Transverse colon (tissue), 4 donors: Measurements from ENCODE around the gene NEK7. TPM values are rescaled to one million over a fixed set of nuclear protein-coding genes. Genes with fewer than 3 reads are reported as not detected.

Experiments used
- DNase-seq: peaks from one replicate; pipeline ENCODE4 v3.0.0-alpha.2; 2019
- H3K27ac ChIP-seq, 4 donors: fragments of 200-600 bp; sonication (generic); 2 replicates each; pipeline ENCODE4 v1.5.1; 2016 to 2018; ENCODE audit warnings: inconsistent platforms in 4 of 4
- H3K27me3 ChIP-seq: fragments of 200-600 bp; sonication (generic); 2 replicates; pipeline ENCODE4 v1.5.1; 2017; ENCODE audit warnings: inconsistent platforms
- H3K36me3 ChIP-seq, 4 donors: fragments of 200-600 bp; sonication (generic); 2 replicates each; pipeline ENCODE4 v1.5.1; 2017 to 2019; ENCODE audit warnings: inconsistent platforms in 4 of 4
- H3K4me1 ChIP-seq, 4 donors: fragments of 200-600 bp; sonication (generic); 2 replicates each; pipeline ENCODE4 v1.5.1; 2017 to 2020; ENCODE audit warnings: inconsistent platforms in 4 of 4
- H3K4me3 ChIP-seq, 4 donors: fragments of 200-600 bp; sonication (generic); 1 replicate in 1 of 4; 2 replicates in 3 of 4; pipeline versions ENCODE4 v1.5.1 to v1.6.1; 2017 to 2019; ENCODE audit warnings: inconsistent platforms in 4 of 4
- H3K9me3 ChIP-seq, 2 donors: fragments of 200-600 bp; sonication (generic); 2 replicates each; pipeline ENCODE4 v1.5.1; 2017 to 2019; ENCODE audit warnings: inconsistent platforms in 2 of 2
- CTCF ChIP-seq, 5 experiments: fragments of 200-600 bp in 3 of 5; fragments of 450-650 bp in 2 of 5; sonication (generic) in 3 of 5; IDR thresholded peaks; 1 replicate in 2 of 5; 2 replicates in 3 of 5; pipeline ENCODE4 v1.5.1; 2016 to 2017; ENCODE audit warnings: antibody characterized with exemption in 5 of 5, inconsistent platforms in 3 of 5, mild to moderate bottlenecking in 2 of 5, moderate library complexity in 1 of 5
- EP300 ChIP-seq: sonication (generic); formaldehyde crosslinking; IDR thresholded peaks from one replicate; pipeline ENCODE4 v1.6.1; 2017; ENCODE audit warnings: antibody characterized with exemption, low read depth
- POLR2A ChIP-seq: fragments of 450-650 bp; IDR thresholded peaks from one replicate; pipeline ENCODE4 v1.6.1; 2016; ENCODE audit warnings: antibody characterized with exemption, mild to moderate bottlenecking, moderate library complexity
- POLR2AphosphoS5 ChIP-seq, 3 donors: sonication (generic); formaldehyde crosslinking; IDR thresholded peaks; one replicate each; pipeline ENCODE4 v1.6.1; 2016; ENCODE audit warnings: antibody characterized with exemption in 3 of 3
- WGBS, 2 donors: methylation state at CpG; one replicate each; pipeline ENCODE4 v1.1.5; 2018; ENCODE audit warnings: low coverage in 1 of 2; 5-methylcytosine and 5-hydroxymethylcytosine counted together
- in situ Hi-C, 4 donors: fragments of 200-750 bp; cut with MboI; loops; one replicate each; pipeline versions ENCODE4 v1.15.0 to v1.15.1; 2017; ENCODE audit warnings: low sequenced_read_pairs in 3 of 4, low pct_ligation_motif_present in 1 of 4, low pct_unique_long_range_greater_than_20kb in 1 of 4
- intact Hi-C: fragments of 100-400 bp; cut with DNase I; formaldehyde crosslinking; loops from one replicate; pipeline ENCODE4 v1.15.1; 2023; ENCODE audit warnings: low total_unique reads
- total RNA-seq, 4 donors: library from RNA; depleted of rRNA; stranded (reverse); fragments of >200 nt; gene quantifications; one replicate each; pipeline ENCODE4 v1.1.0, GENCODE V29; 2016

Gene NEK7
- total RNA-seq, 4 donors from 2014 or later: 40.4 to 71.0 (median 57.6) TPM

GRCh38 chr1:198183605-198184004, 26.8 kb downstream of the NEK7 start:
- in situ Hi-C loops (no loop called here), intact Hi-C loops (no loop called here)
- Histone ChIP-seq H3K4me3 (no peak overlapping the region), H3K4me1 (peaks cover 0 to 39% (median 11%) of the 10 kb centered on the region in 4 donors), H3K36me3 (no peaks in the 10 kb centered on the region), H3K27ac (no peak overlapping the region), H3K9me3 (no peaks in the 10 kb centered on the region), H3K27me3 (no peaks in the 10 kb centered on the region)
- WGBS, 2 donors: 85% methylated on average over 3 of the region's 3 CpGs
- DNase-seq: no peak
- TF ChIP-seq POLR2AphosphoS5 (IDR thresholded peaks at IDR 0.05) (no peak), EP300 (no peak), CTCF (IDR thresholded peaks at IDR 0.05) (no peak), POLR2A (no peak)

- in situ Hi-C loops (no loop called here), intact Hi-C loops (no loop called here)
- no peak overlapping the region for H3K27ac ChIP-seq
- TF ChIP-seq CTCF (IDR thresholded peaks at IDR 0.05) (no peak), EP300 (no peak), POLR2A (no peak), POLR2AphosphoS5 (IDR thresholded peaks at IDR 0.05) (no peak)
- no peak for DNase-seq
- WGBS, 2 donors: 96 to 97% methylated on average over 4 of the region's 4 CpGs
- no peaks in the 10 kb centered on the region for H3K36me3 ChIP-seq
- H3K27me3 ChIP-seq: no peaks in the 10 kb centered on the region
- peaks cover 0 to 40% (median 11%) of the 10 kb centered on the region in 4 donors for H3K4me1 ChIP-seq
- no peak overlapping the region for H3K4me3 ChIP-seq
- no peaks in the 10 kb centered on the region for H3K9me3 ChIP-seq
Observed at GRCh38 chr1:198184516-198184915, 27.7 kb downstream of the NEK7 start.

- WGBS, 2 donors: 69 to 76% methylated on average over 3 of the region's 3 CpGs
- no peaks in the 10 kb centered on the region for H3K27me3 ChIP-seq
- no peaks in the 10 kb centered on the region for H3K36me3 ChIP-seq
- intact Hi-C loops (no loop called here), in situ Hi-C loops (no loop called here)
- no peak overlapping the region for H3K4me3 ChIP-seq
- no peak for DNase-seq
- TF ChIP-seq EP300 (no peak), CTCF (IDR thresholded peaks at IDR 0.05) (no peak), POLR2A (no peak), POLR2AphosphoS5 (IDR thresholded peaks at IDR 0.05) (no peak)
- no peak overlapping the region for H3K27ac ChIP-seq
- H3K9me3 ChIP-seq: no peaks in the 10 kb centered on the region
- H3K4me1 ChIP-seq: peaks cover 0 to 36% (median 8%) of the 10 kb centered on the region in 4 donors
Observed at GRCh38 chr1:198185146-198185545, 28.3 kb downstream of the NEK7 start.

GRCh38 chr1:198185759-198186158, 29.0 kb downstream of the NEK7 start:
- 53 to 62% methylated on average over 2 of the region's 2 CpGs for WGBS, 2 donors
- Histone ChIP-seq H3K27ac (no peak overlapping the region), H3K27me3 (no peaks in the 10 kb centered on the region), H3K9me3 (no peaks in the 10 kb centered on the region), H3K36me3 (no peaks in the 10 kb centered on the region), H3K4me1 (peaks cover 0 to 38% (median 8%) of the 10 kb centered on the region in 4 donors), H3K4me3 (no peak overlapping the region)
- TF ChIP-seq CTCF (IDR thresholded peaks at IDR 0.05): no peak
- no peak for TF ChIP-seq POLR2A
- TF ChIP-seq EP300: no peak
- TF ChIP-seq POLR2AphosphoS5 (IDR thresholded peaks at IDR 0.05): no peak
- no peak for DNase-seq
- in situ Hi-C loops (no loop called here), intact Hi-C loops (no loop called here)
